ENCODE data around the gene LUC7L. TPM values are rescaled to one million over a fixed set of nuclear protein-coding genes. Genes with fewer than 3 reads are reported as not detected.
"Not testable (repeated sequence)": the region's sequence is repeated elsewhere in the genome, so short reads cannot be mapped to it uniquely, and the experiment has no call there.

LUC7L gene
- total RNA-seq, 1 donor from 2014 or later: 83.0 TPM

- intact Hi-C loops (cut with micrococcal nuclease): no loop called here
Measured at GRCh38 chr16:268141-269053, 39.1 kb upstream of the LUC7L start.

GRCh38 chr16:267562-267961, 38.3 kb upstream of the LUC7L start:
- H3K4me3 Mint-ChIP-seq; DNase-seq (ENCODE audit: low spot score); H3K27ac Mint-ChIP-seq; H3K4me1 Mint-ChIP-seq (ENCODE audit: low read depth); H3K27me3 Mint-ChIP-seq (ENCODE audit: insufficient read depth); H3K9me3 Mint-ChIP-seq; H3K36me3 Mint-ChIP-seq (ENCODE audit: low read depth); intact Hi-C loops (cut with micrococcal nuclease): not testable (repeated sequence)

More at GRCh38 chr16:268141-269053, 39.1 kb upstream of the LUC7L start:
- Mint-ChIP-seq H3K27me3 (ENCODE audit: insufficient read depth) (peaks cover 6% of the 10 kb centered on the region), H3K4me3 (no peak overlapping the region), H3K27ac (no peak overlapping the region), H3K4me1 (ENCODE audit: low read depth) (no peaks in the 10 kb centered on the region), H3K9me3 (no peaks in the 10 kb centered on the region), H3K36me3 (ENCODE audit: low read depth) (no peaks in the 10 kb centered on the region)
- DNase-seq (ENCODE audit: low spot score): no peak

- intact Hi-C loops (cut with micrococcal nuclease): no loop called here
- no peaks in the 10 kb centered on the region for H3K9me3 Mint-ChIP-seq
- no peak overlapping the region for H3K4me3 Mint-ChIP-seq
- no peaks in the 10 kb centered on the region for H3K4me1 Mint-ChIP-seq (ENCODE audit: low read depth)
- no peak overlapping the region for H3K27ac Mint-ChIP-seq
- no peak for DNase-seq (ENCODE audit: low spot score)
- no peaks in the 10 kb centered on the region for H3K27me3 Mint-ChIP-seq (ENCODE audit: insufficient read depth)
- H3K36me3 Mint-ChIP-seq (ENCODE audit: low read depth): no peaks in the 10 kb centered on the region
Measured at GRCh38 chr16:266258-267164, 37.3 kb upstream of the LUC7L start.

GRCh38 chr16:265711-266110, 36.5 kb upstream of the LUC7L start:
- no peaks in the 10 kb centered on the region for H3K4me1 Mint-ChIP-seq (ENCODE audit: low read depth)
- intact Hi-C loops (cut with micrococcal nuclease): no loop called here
- no peak for DNase-seq (ENCODE audit: low spot score)
- no peak overlapping the region for H3K4me3 Mint-ChIP-seq
- H3K27ac Mint-ChIP-seq: no peak overlapping the region
- no peaks in the 10 kb centered on the region for H3K27me3 Mint-ChIP-seq (ENCODE audit: insufficient read depth)
- no peaks in the 10 kb centered on the region for H3K9me3 Mint-ChIP-seq
- H3K36me3 Mint-ChIP-seq (ENCODE audit: low read depth): no peaks in the 10 kb centered on the region

GRCh38 chr16:265002-265529, 35.8 kb upstream of the LUC7L start:
- no peak overlapping the region for H3K4me3 Mint-ChIP-seq
- no peaks in the 10 kb centered on the region for H3K9me3 Mint-ChIP-seq
- H3K4me1 Mint-ChIP-seq (ENCODE audit: low read depth): no peaks in the 10 kb centered on the region
- no peak overlapping the region for H3K27ac Mint-ChIP-seq
- DNase-seq (ENCODE audit: low spot score): no peak
- no peaks in the 10 kb centered on the region for H3K36me3 Mint-ChIP-seq (ENCODE audit: low read depth)
- intact Hi-C loops (cut with micrococcal nuclease): no loop called here
- H3K27me3 Mint-ChIP-seq (ENCODE audit: insufficient read depth): no peaks in the 10 kb centered on the region

GRCh38 chr16:264440-264951, 35.2 kb upstream of the LUC7L start:
- no peak for DNase-seq (ENCODE audit: low spot score)
- no peaks in the 10 kb centered on the region for H3K9me3 Mint-ChIP-seq
- H3K27ac Mint-ChIP-seq: no peak overlapping the region
- H3K36me3 Mint-ChIP-seq (ENCODE audit: low read depth): no peaks in the 10 kb centered on the region
- H3K27me3 Mint-ChIP-seq (ENCODE audit: insufficient read depth): no peaks in the 10 kb centered on the region
- no peaks in the 10 kb centered on the region for H3K4me1 Mint-ChIP-seq (ENCODE audit: low read depth)
- H3K4me3 Mint-ChIP-seq: no peak overlapping the region
- intact Hi-C loops (cut with micrococcal nuclease): no loop called here

GRCh38 chr16:263944-264343, 34.7 kb upstream of the LUC7L start:
- no peak for DNase-seq (ENCODE audit: low spot score)
- Mint-ChIP-seq H3K4me1 (ENCODE audit: low read depth) (peaks cover 4% of the 10 kb centered on the region), H3K27me3 (ENCODE audit: insufficient read depth) (no peaks in the 10 kb centered on the region), H3K36me3 (ENCODE audit: low read depth) (no peaks in the 10 kb centered on the region), H3K4me3 (no peak overlapping the region), H3K27ac (no peak overlapping the region), H3K9me3 (no peaks in the 10 kb centered on the region)
- intact Hi-C loops (cut with micrococcal nuclease): no loop called here

- H3K27ac Mint-ChIP-seq: no peak overlapping the region
- no peak overlapping the region for H3K4me3 Mint-ChIP-seq
- peaks cover 5% of the 10 kb centered on the region for H3K4me1 Mint-ChIP-seq (ENCODE audit: low read depth)
- H3K36me3 Mint-ChIP-seq (ENCODE audit: low read depth): no peaks in the 10 kb centered on the region
- H3K27me3 Mint-ChIP-seq (ENCODE audit: insufficient read depth): no peaks in the 10 kb centered on the region
- no peaks in the 10 kb centered on the region for H3K9me3 Mint-ChIP-seq
- DNase-seq (ENCODE audit: low spot score): no peak
- intact Hi-C loops (cut with micrococcal nuclease): no loop called here
Measured at GRCh38 chr16:263182-263774, 34.0 kb upstream of the LUC7L start.

- Mint-ChIP-seq H3K9me3 (no peaks in the 10 kb centered on the region), H3K4me1 (ENCODE audit: low read depth) (peaks cover 5% of the 10 kb centered on the region), H3K36me3 (ENCODE audit: low read depth) (no peaks in the 10 kb centered on the region), H3K27ac (no peak overlapping the region), H3K27me3 (ENCODE audit: insufficient read depth) (no peaks in the 10 kb centered on the region), H3K4me3 (no peak overlapping the region)
- DNase-seq (ENCODE audit: low spot score): no peak
- intact Hi-C loops (cut with micrococcal nuclease): no loop called here
Measured at GRCh38 chr16:262121-262745, 33.0 kb upstream of the LUC7L start.

GRCh38 chr16:261031-261691, 31.9 kb upstream of the LUC7L start:
- no peak overlapping the region for H3K4me3 Mint-ChIP-seq
- H3K4me1 Mint-ChIP-seq (ENCODE audit: low read depth): peaks cover 6% of the 10 kb centered on the region
- H3K9me3 Mint-ChIP-seq: no peaks in the 10 kb centered on the region
- H3K27me3 Mint-ChIP-seq (ENCODE audit: insufficient read depth): no peaks in the 10 kb centered on the region
- intact Hi-C loops (cut with micrococcal nuclease): no loop called here
- no peaks in the 10 kb centered on the region for H3K36me3 Mint-ChIP-seq (ENCODE audit: low read depth)
- no peak overlapping the region for H3K27ac Mint-ChIP-seq
- DNase-seq (ENCODE audit: low spot score): no peak

GRCh38 chr16:260326-260725, 31.1 kb upstream of the LUC7L start:
- H3K27ac Mint-ChIP-seq: no peak overlapping the region
- DNase-seq (ENCODE audit: low spot score): no peak
- H3K4me3 Mint-ChIP-seq: no peak overlapping the region
- intact Hi-C loops (cut with micrococcal nuclease): no loop called here
- H3K27me3 Mint-ChIP-seq (ENCODE audit: insufficient read depth): no peaks in the 10 kb centered on the region
- H3K9me3 Mint-ChIP-seq: no peaks in the 10 kb centered on the region
- H3K36me3 Mint-ChIP-seq (ENCODE audit: low read depth): no peaks in the 10 kb centered on the region
- peaks cover 11% of the 10 kb centered on the region for H3K4me1 Mint-ChIP-seq (ENCODE audit: low read depth)

GRCh38 chr16:259814-260253, 30.6 kb upstream of the LUC7L start:
- H3K9me3 Mint-ChIP-seq: no peaks in the 10 kb centered on the region
- no peak for DNase-seq (ENCODE audit: low spot score)
- peaks cover 2% of the 10 kb centered on the region for H3K27me3 Mint-ChIP-seq (ENCODE audit: insufficient read depth)
- peaks cover 11% of the 10 kb centered on the region for H3K4me1 Mint-ChIP-seq (ENCODE audit: low read depth)
- no peak overlapping the region for H3K4me3 Mint-ChIP-seq
- no peak overlapping the region for H3K27ac Mint-ChIP-seq
- H3K36me3 Mint-ChIP-seq (ENCODE audit: low read depth): no peaks in the 10 kb centered on the region
- intact Hi-C loops (cut with micrococcal nuclease): no loop called here
